Measurements from ENCODE around the gene CEP135. TPM values are rescaled to one million over a fixed set of nuclear protein-coding genes. Genes with fewer than 3 reads are reported as not detected.

The CEP135 gene
- polyA plus RNA-seq, 3 donors = 4.0 to 5.1 (median 4.6) TPM

GRCh38 chr4:56060036-56060435 is 111.3 kb downstream of the CEP135 start:
- DNase-seq = no peak
- H3K27me3 ChIP-seq (ENCODE audit: control insufficient read depth in 2 of 2, insufficient read depth in 2 of 2, low read length in 2 of 2) = no peaks in the 10 kb centered on the region
- no peaks in the 10 kb centered on the region for H3K79me2 ChIP-seq (ENCODE audit: insufficient read depth, low read length)
- 82% methylated on average over 7 of the region's 7 CpGs for WGBS (ENCODE audit: insufficient coverage)
- Mint-ChIP-seq H3K4me1 (peaks cover 3% of the 10 kb centered on the region), H3K4me3 (no peak overlapping the region), H3K9me3 (no peaks in the 10 kb centered on the region), H3K27me3 (ENCODE audit: low read depth in 3 of 3) (no peaks in the 10 kb centered on the region), H3K36me3 (no peaks in the 10 kb centered on the region), H3K27ac (no peak overlapping the region)
- no peak overlapping the region for H3K27ac ChIP-seq (ENCODE audit: low read depth in 1 of 2, low read length in 2 of 2)
- H3K4me1 ChIP-seq (ENCODE audit: control insufficient read depth in 1 of 2, insufficient read depth in 2 of 2, low read length in 2 of 2) = no peaks in the 10 kb centered on the region
- H3K36me3 ChIP-seq (replicated peaks in 1 of 2; ENCODE audit: control insufficient read depth in 1 of 2, insufficient read depth in 2 of 2, low read length in 2 of 2) = no peaks in the 10 kb centered on the region
- H3K4me3 ChIP-seq (replicated peaks in 1 of 3; ENCODE audit: low read depth in 2 of 3, low read length in 3 of 3) = no peak overlapping the region
- no peak for TF ChIP-seq CTCF (IDR thresholded peaks at IDR 0.05)
- intact Hi-C loops (cut with micrococcal nuclease) = no loop called here
- H3K4me2 ChIP-seq (replicated peaks; ENCODE audit: extremely low read depth, low read length, poor library complexity, severe bottlenecking) = no peak overlapping the region
- H3K9ac ChIP-seq (ENCODE audit: insufficient read depth, low read length, poor library complexity, severe bottlenecking) = no peak overlapping the region
- no peaks in the 10 kb centered on the region for H4K20me1 ChIP-seq (ENCODE audit: insufficient read depth, low read length)
- H2AFZ ChIP-seq (ENCODE audit: insufficient read depth, low read depth, low read length, poor library complexity, severe bottlenecking) = no peak overlapping the region
- no peaks in the 10 kb centered on the region for H3K9me3 ChIP-seq (replicated peaks in 1 of 2; ENCODE audit: control insufficient read depth in 1 of 2, insufficient read depth in 1 of 2, low read length in 2 of 2)

GRCh38 chr4:56062106-56062505 is 113.4 kb downstream of the CEP135 start:
- intact Hi-C loops (cut with micrococcal nuclease) = no loop called here
- no peak overlapping the region for H2AFZ ChIP-seq (ENCODE audit: insufficient read depth, low read depth, low read length, poor library complexity, severe bottlenecking)
- TF ChIP-seq CTCF (IDR thresholded peaks at IDR 0.05) = no peak
- no peaks in the 10 kb centered on the region for H3K36me3 Mint-ChIP-seq
- WGBS (ENCODE audit: insufficient coverage) = 93% methylated on average over 2 of the region's 3 CpGs
- DNase-seq = no peak
- H3K36me3 ChIP-seq (replicated peaks in 1 of 2; ENCODE audit: control insufficient read depth in 1 of 2, insufficient read depth in 2 of 2, low read length in 2 of 2) = no peaks in the 10 kb centered on the region
- H3K4me1 Mint-ChIP-seq = peaks cover 2% of the 10 kb centered on the region
- no peak overlapping the region for H3K4me3 Mint-ChIP-seq
- H3K27ac ChIP-seq (ENCODE audit: low read depth in 1 of 2, low read length in 2 of 2) = no peak overlapping the region
- H3K9me3 Mint-ChIP-seq = no peaks in the 10 kb centered on the region
- no peak overlapping the region for H3K4me3 ChIP-seq (replicated peaks in 1 of 3; ENCODE audit: low read depth in 2 of 3, low read length in 3 of 3)
- no peaks in the 10 kb centered on the region for H3K79me2 ChIP-seq (ENCODE audit: insufficient read depth, low read length)
- H3K9me3 ChIP-seq (replicated peaks in 1 of 2; ENCODE audit: control insufficient read depth in 1 of 2, insufficient read depth in 1 of 2, low read length in 2 of 2) = no peaks in the 10 kb centered on the region
- no peaks in the 10 kb centered on the region for H3K27me3 Mint-ChIP-seq (ENCODE audit: low read depth in 3 of 3)
- no peak overlapping the region for H3K27ac Mint-ChIP-seq
- H4K20me1 ChIP-seq (ENCODE audit: insufficient read depth, low read length) = no peaks in the 10 kb centered on the region
- H3K9ac ChIP-seq (ENCODE audit: insufficient read depth, low read length, poor library complexity, severe bottlenecking) = no peak overlapping the region
- no peak overlapping the region for H3K4me2 ChIP-seq (replicated peaks; ENCODE audit: extremely low read depth, low read length, poor library complexity, severe bottlenecking)
- H3K4me1 ChIP-seq (ENCODE audit: control insufficient read depth in 1 of 2, insufficient read depth in 2 of 2, low read length in 2 of 2) = no peaks in the 10 kb centered on the region
- no peaks in the 10 kb centered on the region for H3K27me3 ChIP-seq (ENCODE audit: control insufficient read depth in 2 of 2, insufficient read depth in 2 of 2, low read length in 2 of 2)
